WTC11 (cell line): ENCODE results near the gene REXO2. TPM values are rescaled to one million over a fixed set of nuclear protein-coding genes. Genes with fewer than 3 reads are reported as not detected.
A peak's percentile ranks its signal among the peaks of the same experiment; 100 is the strongest.

ENCODE experiments used
- ATAC-seq: fragments of 200-7000 bp; cut with Tn5 transposase; 2 replicates; pipeline ENCODE4 v1.10.0; 2021; ENCODE audit warnings: mild to moderate bottlenecking, moderate library complexity
- CTCF ChIA-PET: fragments of 300-600 bp; sonication (Branson Sonifier 250); formaldehyde crosslinking; loops from one replicate; lab custom pipeline; 2021; ENCODE audit warnings: antibody characterized with exemption; lab: Charles Lee
- POLR2A ChIA-PET: fragments of 350-600 bp; sonication (Branson Sonifier 250); formaldehyde crosslinking; loops from one replicate; lab custom pipeline; 2021; ENCODE audit warnings: antibody characterized with exemption; lab: Charles Lee
- DNase-seq: peaks from one replicate; pipeline ENCODE4 v3.0.0; 2021; ENCODE audit warnings: low spot score
- H3K27ac Mint-ChIP-seq: 2 replicates; pipeline ENCODE4 v1.8.0; 2021; ENCODE audit warnings: mixed read lengths
- H3K27me3 Mint-ChIP-seq: 2 replicates; pipeline ENCODE4 v1.8.0; 2021; ENCODE audit warnings: low read depth, mild to moderate bottlenecking, moderate library complexity, mixed read lengths
- H3K36me3 Mint-ChIP-seq: 2 replicates; pipeline ENCODE4 v1.8.0; 2021; ENCODE audit warnings: mixed read lengths
- H3K4me1 Mint-ChIP-seq: 2 replicates; pipeline ENCODE4 v1.8.0; 2022; ENCODE audit warnings: mixed read lengths
- H3K4me3 Mint-ChIP-seq: 2 replicates; pipeline ENCODE4 v1.8.0; 2021; ENCODE audit warnings: mild to moderate bottlenecking, moderate library complexity, mixed read lengths
- H3K9me3 Mint-ChIP-seq: 2 replicates; pipeline ENCODE4 v1.8.0; 2021; ENCODE audit warnings: mixed read lengths
- ATF6 ChIP-seq: sonication (generic); formaldehyde crosslinking; IDR thresholded peaks from 2 replicates; pipeline ENCODE4 v1.8.1; 2023; ENCODE audit warnings: mild to moderate bottlenecking, missing genetic modification reagents
- ELF4 ChIP-seq: sonication (generic); formaldehyde crosslinking; IDR thresholded peaks from 2 replicates; pipeline ENCODE4 v1.8.1; 2022; ENCODE audit warnings: low read depth, mild to moderate bottlenecking, moderate library complexity, missing genetic modification reagents
- ESRRA ChIP-seq: sonication (generic); formaldehyde crosslinking; IDR thresholded peaks from 2 replicates; pipeline ENCODE4 v1.8.1; 2022; ENCODE audit warnings: mild to moderate bottlenecking, missing genetic modification reagents, borderline replicate concordance
- FOXK1 ChIP-seq: sonication (generic); formaldehyde crosslinking; IDR thresholded peaks from 2 replicates; pipeline ENCODE4 v1.8.0; 2022; ENCODE audit warnings: mild to moderate bottlenecking, moderate library complexity, missing genetic modification reagents
- FOXP1 ChIP-seq: sonication (generic); formaldehyde crosslinking; IDR thresholded peaks from 2 replicates; pipeline ENCODE4 v1.8.0; 2022; ENCODE audit warnings: missing genetic modification reagents, mild to moderate bottlenecking, moderate library complexity, borderline replicate concordance
- KAT7 ChIP-seq: sonication (generic); formaldehyde crosslinking; IDR thresholded peaks from 2 replicates; pipeline ENCODE4 v1.8.1; 2023; ENCODE audit warnings: missing genetic modification reagents, mild to moderate bottlenecking, borderline replicate concordance
- MYBL2 ChIP-seq: sonication (generic); formaldehyde crosslinking; IDR thresholded peaks from 2 replicates; pipeline ENCODE4 v1.8.1; 2023; ENCODE audit warnings: mild to moderate bottlenecking, moderate library complexity, missing genetic modification reagents
- NFE2L1 ChIP-seq: sonication (generic); formaldehyde crosslinking; IDR thresholded peaks from 2 replicates; pipeline ENCODE4 v1.8.1; 2023; ENCODE audit warnings: missing genetic modification reagents
- OVOL2 ChIP-seq: fragments of 250-450 bp; sonication (Bioruptor Pico); IDR thresholded peaks from 2 replicates; pipeline ENCODE4 v1.9.0; 2021; ENCODE audit warnings: mild to moderate bottlenecking, borderline replicate concordance
- SP1 ChIP-seq: sonication (generic); formaldehyde crosslinking; conservative IDR thresholded peaks from 2 replicates; pipeline ENCODE4 v1.8.1; 2022; ENCODE audit warnings: missing genetic modification reagents
- TEAD1 ChIP-seq: sonication (generic); formaldehyde crosslinking; IDR thresholded peaks from 2 replicates; pipeline ENCODE4 v1.8.0; 2022; ENCODE audit warnings: mild to moderate bottlenecking, missing genetic modification reagents
- TEAD4 ChIP-seq: sonication (generic); formaldehyde crosslinking; IDR thresholded peaks from 2 replicates; pipeline ENCODE4 v1.8.0; 2022; ENCODE audit warnings: mild to moderate bottlenecking, missing genetic modification reagents
- ZBTB21 ChIP-seq: sonication (generic); formaldehyde crosslinking; IDR thresholded peaks from 2 replicates; pipeline ENCODE4 v1.8.1; 2023; ENCODE audit warnings: mild to moderate bottlenecking, missing genetic modification reagents, borderline replicate concordance
- ZMAT4 ChIP-seq: fragments of 250-450 bp; sonication (Bioruptor Pico); IDR thresholded peaks from 2 replicates; pipeline ENCODE4 v1.9.0; 2021; ENCODE audit warnings: mild to moderate bottlenecking
- ZNF121 ChIP-seq: sonication (generic); formaldehyde crosslinking; IDR thresholded peaks from 2 replicates; pipeline ENCODE4 v1.8.0; 2023; ENCODE audit warnings: missing genetic modification reagents
- ZNF423 ChIP-seq: fragments of 250-450 bp; sonication (Bioruptor Pico); IDR thresholded peaks from 2 replicates; pipeline ENCODE4 v2.1.2; 2022; ENCODE audit warnings: mild to moderate bottlenecking, moderate library complexity
- ZNF671 ChIP-seq: fragments of 250-450 bp; sonication (Bioruptor Pico); IDR thresholded peaks from 2 replicates; pipeline ENCODE4 v1.8.0; 2021; ENCODE audit warnings: mild to moderate bottlenecking
- total RNA-seq: library from RNA; stranded (reverse); gene quantifications from 3 replicates; pipeline ENCODE4 v1.2.3, GENCODE V29; 2021
- TF ChIP-seq, protein P1 (sequence below): sonication (generic); formaldehyde crosslinking; IDR thresholded peaks from 2 replicates; pipeline ENCODE4 v1.8.0; 2022; ENCODE audit warnings: mild to moderate bottlenecking, missing genetic modification reagents
- TF ChIP-seq, protein P2 (sequence below): sonication (generic); formaldehyde crosslinking; IDR thresholded peaks from 2 replicates; pipeline ENCODE4 v1.8.1; 2023; ENCODE audit warnings: mild to moderate bottlenecking, missing genetic modification reagents, moderate library complexity

REXO2 gene
- total RNA-seq, 1 experiment from 2014 or later = 98.8 TPM

DNA sequence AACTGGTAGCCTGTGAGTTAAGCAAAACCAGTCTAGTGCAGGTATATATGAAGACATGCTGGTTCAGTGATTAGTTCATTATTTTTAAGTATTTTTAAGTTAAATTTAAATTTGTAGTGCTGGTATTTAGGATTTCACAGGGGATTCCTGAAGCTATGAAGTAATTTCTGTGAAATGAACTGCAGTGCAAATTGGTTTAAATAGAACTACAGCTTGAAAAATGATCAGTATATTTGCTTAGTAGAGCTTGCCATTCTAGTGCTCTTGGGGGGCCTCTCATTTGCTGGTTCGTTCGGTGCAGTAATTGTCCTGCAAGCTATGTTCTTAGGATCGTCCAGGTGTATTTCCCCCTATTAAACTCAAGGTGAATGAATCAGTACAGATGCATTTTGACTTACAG is 13.1 kb downstream of the REXO2 start:
- TF ChIP-seq OVOL2 (CRISPR knock-in tag) (no peak), KAT7 (CRISPR knock-in tag) (no peak), SP1 (CRISPR knock-in tag) (no peak), ZBTB21 (CRISPR knock-in tag) (no peak), ZNF423 (no peak), FOXK1 (CRISPR knock-in tag) (no peak), MYBL2 (no peak), NFE2L1 (CRISPR knock-in tag) (no peak), TEAD4 (CRISPR knock-in tag) (no peak), ELF4 (CRISPR knock-in tag) (no peak), ZNF671 (no peak), ZMAT4 (no peak), FOXP1 (CRISPR knock-in tag) (no peak)
- TF ChIP-seq, protein P1, sequence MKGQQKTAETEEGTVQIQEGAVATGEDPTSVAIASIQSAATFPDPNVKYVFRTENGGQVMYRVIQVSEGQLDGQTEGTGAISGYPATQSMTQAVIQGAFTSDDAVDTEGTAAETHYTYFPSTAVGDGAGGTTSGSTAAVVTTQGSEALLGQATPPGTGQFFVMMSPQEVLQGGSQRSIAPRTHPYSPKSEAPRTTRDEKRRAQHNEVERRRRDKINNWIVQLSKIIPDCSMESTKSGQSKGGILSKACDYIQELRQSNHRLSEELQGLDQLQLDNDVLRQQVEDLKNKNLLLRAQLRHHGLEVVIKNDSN (CRISPR knock-in tag) = no peak
- TF ChIP-seq, protein P2, sequence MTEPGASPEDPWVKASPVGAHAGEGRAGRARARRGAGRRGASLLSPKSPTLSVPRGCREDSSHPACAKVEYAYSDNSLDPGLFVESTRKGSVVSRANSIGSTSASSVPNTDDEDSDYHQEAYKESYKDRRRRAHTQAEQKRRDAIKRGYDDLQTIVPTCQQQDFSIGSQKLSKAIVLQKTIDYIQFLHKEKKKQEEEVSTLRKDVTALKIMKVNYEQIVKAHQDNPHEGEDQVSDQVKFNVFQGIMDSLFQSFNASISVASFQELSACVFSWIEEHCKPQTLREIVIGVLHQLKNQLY (CRISPR knock-in tag) = no peak
- Mint-ChIP-seq H3K4me1 (peaks cover 20% of the 10 kb centered on the region), H3K4me3 (no peak overlapping the region), H3K27me3 (no peaks in the 10 kb centered on the region), H3K9me3 (no peaks in the 10 kb centered on the region), H3K27ac (no peak overlapping the region), H3K36me3 (peaks cover 42% of the 10 kb centered on the region)
- no peak for ATAC-seq
- ChIA-PET CTCF (interaction anchor here (1.0 kb wide), 1 partner anchor 112 kb away, joined by 3 read pairs; no protein-coding TSS in a partner anchor), POLR2A (no interaction called here)
- DNase-seq = no peak

DNA sequence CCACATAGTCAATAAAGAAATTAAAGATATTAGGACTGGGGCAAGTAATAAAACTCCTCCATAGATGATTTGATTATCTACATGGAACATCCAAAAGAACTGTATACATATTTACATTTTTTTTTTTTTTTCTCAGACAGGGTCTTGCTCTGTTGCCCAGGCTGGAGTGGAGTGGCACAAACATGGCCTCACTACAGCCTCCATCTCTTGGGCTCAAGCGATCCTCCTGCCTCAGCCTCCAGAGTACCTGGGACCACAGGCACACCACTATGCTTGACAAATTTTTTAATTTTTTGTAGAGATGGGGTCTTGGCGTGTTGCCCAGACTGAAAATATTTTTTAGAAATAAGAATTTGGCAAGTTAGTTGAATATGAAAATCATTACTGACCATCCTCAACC is 24.7 kb downstream of the REXO2 start:
- TF ChIP-seq ZNF121 (CRISPR knock-in tag) (peak; percentile 84; the same call in 1 of the 2 replicates), ESRRA (no peak)
- DNase-seq (no peak), ATAC-seq (no peak)
- Mint-ChIP-seq H3K36me3 (peaks cover 22% of the 10 kb centered on the region), H3K9me3 (peaks cover 17% of the 10 kb centered on the region), H3K4me1 (no peaks in the 10 kb centered on the region), H3K27ac (no peak overlapping the region), H3K27me3 (no peaks in the 10 kb centered on the region), H3K4me3 (no peak overlapping the region)
- ChIA-PET CTCF (no interaction called here), POLR2A (no interaction called here)

DNA sequence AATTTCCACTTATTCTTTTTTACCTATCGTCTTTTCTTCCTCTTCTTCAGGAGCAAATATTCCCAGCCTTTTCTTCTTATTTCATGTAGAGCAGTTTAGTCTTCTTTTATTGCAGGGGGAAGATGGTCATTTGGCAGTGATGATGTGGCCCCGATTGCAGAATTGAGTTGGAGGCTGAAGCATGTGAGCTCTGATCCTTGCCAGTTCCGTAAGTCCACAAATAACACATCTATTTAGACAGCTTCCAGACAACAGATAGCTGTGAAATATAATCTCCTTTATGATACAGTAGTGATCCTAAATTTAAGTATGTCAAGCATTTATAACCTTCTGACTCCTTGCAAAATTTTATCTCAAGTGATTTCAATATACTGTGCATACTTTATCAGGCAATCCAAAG is 27.5 kb downstream of the REXO2 start:
- POLR2A ChIA-PET = no interaction called here
- no peak overlapping the region for H3K27ac Mint-ChIP-seq
- CTCF ChIA-PET = no interaction called here
- no peak overlapping the region for H3K4me3 Mint-ChIP-seq
- H3K27me3 Mint-ChIP-seq = no peaks in the 10 kb centered on the region; the same call in 1 of the 2 replicates
- no peaks in the 10 kb centered on the region for H3K4me1 Mint-ChIP-seq
- DNase-seq (no peak), ATAC-seq (no peak)
- H3K36me3 Mint-ChIP-seq = peaks cover 29% of the 10 kb centered on the region
- TF ChIP-seq TEAD1 (CRISPR knock-in tag) = no peak
- no peak for TF ChIP-seq ATF6 (CRISPR knock-in tag)
- no peak for TF ChIP-seq ZNF423
- H3K9me3 Mint-ChIP-seq = peaks cover 28% of the 10 kb centered on the region
